NCI-H2227 (cell line): ENCODE results near the gene CNPY2.
"Not testable (repeated sequence)": the region's sequence is repeated elsewhere in the genome, so short reads cannot be mapped to it uniquely, and the experiment has no call there.

Source experiments
- DNase-seq: peaks from one replicate; lab custom pipeline; 2025; ENCODE audit not compliant: unreplicated experiment; lab: John Stamatoyannopoulos, UW

CNPY2 gene

DNA sequence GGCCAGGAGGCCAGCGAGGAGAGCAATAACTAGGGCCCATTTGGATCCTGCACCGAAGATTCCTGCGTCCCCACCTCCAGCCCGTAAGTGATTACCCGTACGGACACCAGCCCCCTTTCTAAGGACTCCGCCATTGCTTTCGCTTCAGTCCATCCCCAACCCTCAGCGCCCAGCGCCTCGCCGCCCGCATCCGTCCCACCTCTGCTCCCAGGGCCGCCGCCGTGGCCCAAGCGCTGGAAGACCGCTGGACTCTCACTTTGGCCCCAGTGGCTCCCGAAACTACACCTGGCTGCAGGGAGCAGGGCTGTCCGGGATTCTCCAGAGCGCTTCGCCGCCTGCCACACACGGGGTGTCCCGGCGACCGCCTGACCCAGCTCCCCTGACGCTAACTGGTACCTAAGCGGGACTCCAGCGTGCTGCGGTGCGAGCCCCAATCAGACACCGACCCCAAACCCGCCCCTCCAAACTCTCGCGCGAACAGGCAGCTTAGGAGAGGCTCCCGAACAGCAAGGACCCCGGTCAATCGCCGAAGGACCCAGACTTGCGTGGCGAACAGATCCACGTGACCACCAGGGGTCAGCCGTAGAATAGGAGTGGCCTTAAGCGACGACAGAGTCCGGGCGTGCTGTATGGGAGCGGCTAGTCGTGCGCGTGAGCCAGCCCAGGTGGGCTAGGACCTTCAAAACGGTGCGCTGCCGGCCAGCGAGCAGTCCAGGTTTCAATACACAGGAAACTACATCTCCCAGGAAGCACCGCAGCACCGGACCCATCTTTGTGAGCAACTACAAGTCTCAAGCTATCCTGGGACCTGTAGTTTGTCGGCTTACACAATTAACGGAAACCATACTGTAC is at the start of gene CNPY2:
Gene CNPY2 (minus strand): TSS at position 367 of the 852 bp plus-strand sequence. CDS start 771 bp downstream, outside the sequence.
- DNase-seq, result peak; percentile 94

DNA sequence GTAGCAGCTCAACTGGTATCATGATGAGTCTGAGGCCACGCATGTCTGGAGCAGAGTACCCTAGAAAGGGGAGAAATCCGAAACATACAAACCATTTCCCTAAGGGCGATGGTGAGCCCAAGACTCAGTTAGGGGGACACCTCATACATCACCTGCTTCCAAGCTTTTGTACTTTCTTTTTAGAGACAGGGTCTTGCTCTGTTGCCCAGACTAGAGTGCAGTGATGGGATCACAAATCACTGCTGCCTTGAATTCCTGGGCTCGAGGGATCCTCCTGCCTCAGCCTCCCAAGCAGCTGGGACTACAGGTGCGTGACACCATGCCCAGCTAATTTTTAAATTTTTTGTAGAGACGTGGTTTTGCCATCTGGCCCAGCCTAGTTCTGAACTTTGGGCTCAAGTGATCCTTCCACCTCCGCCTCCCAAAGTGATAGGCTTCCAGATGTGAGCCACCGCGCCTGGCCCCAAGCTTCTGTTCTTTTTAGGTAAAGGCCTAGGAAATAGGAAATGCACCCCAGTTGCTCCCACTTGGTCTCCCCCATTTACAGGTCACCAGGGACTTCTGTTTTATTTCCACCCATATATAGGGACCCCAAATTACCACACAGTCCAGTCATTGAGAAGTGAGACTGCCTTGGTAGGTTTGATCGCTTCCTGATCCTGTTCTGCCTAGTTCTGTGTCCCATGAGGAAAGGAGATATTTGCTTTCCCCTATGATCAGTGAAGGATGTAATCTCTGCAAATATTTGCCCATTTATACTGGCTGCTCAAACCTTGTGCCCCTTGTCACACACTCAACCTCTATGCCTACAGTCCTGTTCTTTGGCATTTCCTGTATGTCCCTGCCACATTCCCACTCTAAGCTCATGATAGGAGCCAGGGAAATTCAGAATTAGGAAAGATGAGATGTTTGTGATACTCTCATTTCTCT is 46.6 kb upstream of the CNPY2 start, which contains the start of gene APOF:
Gene APOF (minus strand): TSS at position 728 of the 930 bp plus-strand sequence. CDS start 112 bp downstream, at position 616.
- DNase-seq, result no peak

DNA sequence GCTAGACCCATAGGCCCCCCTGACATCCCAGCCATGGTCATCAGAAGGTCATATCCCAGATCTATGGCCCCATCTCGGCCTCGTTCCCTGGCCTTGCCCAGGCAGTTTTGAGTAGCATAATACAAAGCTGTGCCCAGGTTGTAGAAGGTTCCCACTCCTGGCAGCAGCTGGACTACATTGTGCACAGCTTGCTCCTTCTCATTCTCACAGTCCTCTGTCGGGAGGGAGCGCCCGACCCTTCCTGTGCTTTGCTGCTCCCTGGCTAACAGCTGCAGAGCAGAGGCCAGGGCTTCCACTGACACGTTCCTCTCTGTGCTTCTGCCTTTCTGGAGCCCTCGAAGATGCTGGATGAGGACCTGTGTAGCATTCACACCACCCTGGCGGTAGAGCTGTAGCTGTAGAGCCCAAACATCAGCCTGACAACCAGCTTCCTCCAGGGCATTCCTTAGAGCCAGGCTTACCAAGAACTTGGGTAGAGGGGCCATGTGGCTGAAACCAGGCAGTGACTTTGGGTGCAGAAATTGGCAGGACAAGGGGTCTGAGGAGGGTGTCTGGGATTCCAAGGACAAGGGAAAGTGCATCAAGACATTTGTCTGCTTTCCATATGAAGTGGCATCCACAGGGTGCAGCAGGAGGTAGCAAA is 45.8 kb upstream of the CNPY2 start:
- DNase-seq, result no peak

DNA sequence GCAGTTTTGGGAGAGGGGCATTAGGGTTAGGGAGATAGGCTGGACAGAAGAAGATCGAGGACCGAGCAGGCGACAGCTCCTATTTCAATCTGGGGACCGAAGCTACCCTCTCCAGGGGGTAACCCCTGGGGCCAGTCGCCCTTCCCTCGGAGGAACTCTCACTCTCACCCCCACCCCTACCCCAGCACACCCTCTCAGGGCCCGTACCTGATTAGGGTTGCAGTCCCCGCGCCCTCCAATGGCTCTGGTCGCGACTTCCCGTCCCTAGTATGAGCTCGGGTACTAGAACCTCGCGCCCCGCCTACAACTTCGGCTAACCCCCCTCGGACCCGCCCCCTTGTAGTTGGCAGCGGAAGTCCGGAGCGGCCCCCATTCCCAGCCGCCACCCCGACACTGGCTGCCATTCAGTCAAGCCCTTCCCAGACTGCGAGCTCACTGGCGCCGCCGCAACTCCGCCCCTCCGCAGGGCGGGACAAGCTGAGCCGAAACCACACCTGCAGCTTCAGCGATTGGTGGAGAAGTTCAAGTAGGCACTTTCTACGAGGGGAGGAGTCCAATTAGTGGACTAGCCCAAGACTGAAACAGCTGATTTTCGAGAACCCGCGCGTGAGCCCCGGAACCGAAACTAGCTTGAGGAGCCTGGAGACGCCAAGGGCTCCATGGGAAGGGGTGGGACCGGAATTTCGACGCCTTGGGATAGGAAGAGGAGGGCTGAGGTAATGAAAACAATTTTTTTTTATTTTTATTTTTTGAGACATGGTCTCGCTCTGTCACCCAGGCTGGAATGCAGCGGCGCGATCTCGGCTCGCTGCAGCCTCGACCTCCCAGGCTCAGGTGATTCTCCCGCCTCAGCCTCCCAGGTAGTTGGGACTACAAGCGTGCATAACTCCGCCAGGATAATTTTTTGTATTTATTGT is 44.3 kb upstream of the CNPY2 start, which contains the start of gene STAT2:
Gene STAT2 (minus strand): TSS at position 257 of the 917 bp plus-strand sequence. CDS start 3,536 bp downstream, outside the sequence.
- peak; percentile 98 for DNase-seq

DNA sequence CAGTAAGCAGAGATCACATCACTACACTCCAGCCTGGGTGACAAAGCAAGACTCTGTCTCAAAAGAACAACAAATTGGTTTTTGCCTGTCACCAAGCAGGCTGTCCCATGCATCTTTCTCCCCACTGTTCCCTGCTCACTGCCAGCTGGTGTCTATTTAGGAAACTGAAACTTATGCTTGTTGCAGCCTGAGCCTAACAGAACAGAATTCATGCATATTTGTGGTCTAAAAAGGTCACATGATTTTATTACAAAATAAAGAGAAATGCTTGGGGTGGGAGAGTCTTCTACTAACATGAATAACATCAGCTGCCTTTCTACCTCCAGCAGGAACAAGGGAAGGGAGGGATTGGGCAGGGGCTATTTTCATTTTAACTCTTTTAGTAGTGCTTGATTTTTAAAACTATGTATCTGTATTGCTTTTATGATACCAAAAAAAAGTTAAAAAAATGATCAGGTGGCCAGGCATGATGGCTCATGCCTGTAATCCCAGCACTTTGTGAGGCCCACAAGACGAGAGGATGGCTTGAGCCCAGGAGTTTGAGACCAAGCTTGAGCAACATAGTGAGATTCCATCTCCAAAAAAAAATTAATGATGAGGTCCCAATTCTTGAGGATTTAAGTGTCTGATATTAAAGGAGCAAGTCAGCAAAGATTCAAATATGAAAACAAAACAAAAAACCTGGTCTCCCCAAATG is 43.2 kb upstream of the CNPY2 start:
- DNase-seq, result no peak

DNA sequence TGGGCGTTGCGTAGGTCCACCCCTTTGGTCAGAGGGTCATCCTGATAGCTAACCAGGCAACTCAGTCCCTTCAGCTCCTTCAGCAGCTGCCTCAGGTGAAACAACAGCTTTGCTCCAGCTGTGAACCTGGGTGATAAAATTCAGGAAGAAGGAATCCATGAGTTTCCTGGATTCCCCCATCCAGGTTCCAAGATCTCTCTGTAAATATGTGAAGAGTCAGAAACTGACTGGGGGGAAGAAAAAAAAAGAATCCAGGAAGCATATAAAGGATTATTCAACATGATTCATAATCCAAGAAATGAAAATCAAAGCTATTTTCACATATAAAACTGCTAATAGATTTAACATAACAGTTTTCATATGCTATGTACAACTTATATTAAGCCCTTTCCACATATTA is 35.5 kb upstream of the CNPY2 start:
- no peak for DNase-seq

DNA sequence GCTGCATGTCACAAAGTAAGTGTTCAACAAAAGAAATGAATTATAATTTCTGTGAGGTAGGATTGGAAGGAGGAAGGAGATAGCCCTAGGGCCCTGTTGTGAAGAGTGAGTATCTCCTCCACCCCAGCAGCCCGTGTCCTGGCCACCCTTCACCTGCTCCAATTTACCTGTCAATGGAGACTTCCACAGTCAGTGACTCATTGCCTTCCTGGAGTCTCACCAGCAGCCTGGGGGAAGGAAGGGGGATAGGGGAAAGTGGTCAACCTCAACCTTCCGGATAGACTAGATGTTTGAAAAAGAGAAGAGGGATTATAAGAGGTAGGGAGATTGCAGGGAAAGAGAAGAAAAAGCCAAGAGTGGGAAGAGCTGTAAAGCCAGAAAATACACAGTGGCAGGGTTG is 34.9 kb upstream of the CNPY2 start:
- DNase-seq, result no peak

DNA sequence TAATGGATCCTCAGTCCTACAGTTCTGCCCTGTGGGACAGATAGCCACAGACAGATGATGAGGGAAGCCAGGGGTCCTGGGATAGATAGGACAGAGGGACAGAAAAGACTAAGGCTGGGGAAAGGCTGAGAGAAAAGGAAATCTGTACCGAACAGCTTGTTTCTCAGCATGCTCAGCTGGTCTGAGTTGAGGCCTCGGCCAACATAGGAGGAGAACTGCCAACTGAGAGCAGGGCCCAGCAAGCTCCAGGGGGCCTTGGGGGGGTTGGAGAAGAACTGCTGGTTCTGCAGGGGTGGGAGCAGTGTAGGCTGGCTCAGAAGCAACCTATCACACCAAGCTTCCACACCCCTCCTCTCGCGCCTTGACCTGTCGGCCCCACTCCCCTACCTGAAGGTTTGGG is 33.0 kb upstream of the CNPY2 start:
- DNase-seq, result no peak

DNA sequence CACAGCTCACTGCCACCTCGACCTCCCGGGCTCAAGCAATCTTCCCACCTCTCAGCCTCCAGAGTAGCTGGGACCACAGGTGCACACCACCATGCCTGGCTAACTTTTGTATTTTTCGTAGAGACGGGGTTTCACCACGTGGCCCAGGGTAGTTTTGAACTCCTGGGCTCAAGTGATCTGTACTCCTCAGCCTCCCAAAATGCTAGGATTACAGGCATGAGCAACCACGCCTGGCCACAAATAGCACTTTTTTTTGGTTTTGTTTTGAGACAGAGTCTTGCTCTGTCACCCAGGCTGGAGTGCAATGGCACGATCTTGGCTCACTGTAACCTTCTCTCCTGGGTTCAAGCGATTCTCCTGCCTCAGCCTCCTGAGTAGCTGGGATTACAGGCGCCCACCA is 31.5 kb upstream of the CNPY2 start:
- not testable (repeated sequence) for DNase-seq

DNA sequence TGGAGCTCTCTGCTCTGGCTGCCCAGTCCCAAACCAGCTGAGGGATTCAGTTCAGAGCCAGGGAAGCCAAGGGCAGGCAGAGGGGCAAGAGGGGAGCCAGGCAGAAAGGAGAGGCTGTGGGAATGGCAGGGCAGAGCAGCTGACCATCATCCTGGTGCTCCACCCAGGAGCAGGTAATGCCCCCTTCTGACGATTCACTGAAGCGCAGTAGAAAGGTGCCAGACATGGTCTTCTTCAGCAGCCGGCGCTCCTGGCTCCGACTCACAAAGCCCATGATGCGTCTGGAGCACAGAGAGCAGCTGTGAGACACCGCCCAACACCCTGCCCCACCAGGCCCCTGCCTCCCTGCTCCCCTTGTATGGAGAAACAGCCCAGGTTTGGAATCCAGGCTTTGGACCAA is 30.9 kb upstream of the CNPY2 start:
- DNase-seq, result no peak

DNA sequence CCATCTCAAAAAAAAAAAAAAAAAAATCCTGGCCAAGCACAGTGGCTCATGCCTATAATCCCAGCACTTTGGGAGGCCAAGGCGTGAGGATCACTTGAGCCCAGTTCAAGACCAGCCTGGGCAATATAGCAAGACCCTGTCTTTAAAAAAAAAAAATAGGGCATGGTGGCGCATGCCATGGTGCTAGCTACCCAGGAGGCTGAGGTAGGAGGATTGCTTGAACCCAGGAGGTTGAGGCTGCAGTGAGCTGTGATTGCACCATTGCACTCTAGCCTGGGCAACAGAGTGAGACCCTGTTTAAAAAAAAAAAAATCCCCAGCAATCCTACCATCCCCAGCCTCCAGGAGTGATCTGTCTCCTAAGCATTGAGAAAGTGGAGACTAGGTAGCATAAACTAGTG is 26.5 kb upstream of the CNPY2 start:
- DNase-seq, result not testable (repeated sequence)

DNA sequence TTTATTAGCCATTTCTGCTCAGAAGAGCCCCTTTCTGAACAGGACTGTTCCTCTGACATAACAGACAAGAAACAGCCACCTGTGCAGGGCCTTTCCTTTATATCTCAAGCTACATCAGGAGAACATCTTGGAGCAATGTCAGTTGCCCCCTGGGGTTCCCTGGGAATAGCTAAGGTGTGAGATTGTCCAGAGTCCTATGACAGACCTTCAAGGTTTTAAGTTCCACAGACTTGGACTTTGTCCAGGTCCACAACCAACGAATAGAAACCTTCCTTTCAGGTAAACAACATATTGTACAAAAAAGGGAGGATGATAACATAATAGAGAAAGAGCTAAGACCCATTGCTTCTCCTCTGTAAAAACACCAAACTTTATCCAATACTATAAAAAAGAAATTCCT is 25.8 kb upstream of the CNPY2 start:
- DNase-seq, result no peak

DNA sequence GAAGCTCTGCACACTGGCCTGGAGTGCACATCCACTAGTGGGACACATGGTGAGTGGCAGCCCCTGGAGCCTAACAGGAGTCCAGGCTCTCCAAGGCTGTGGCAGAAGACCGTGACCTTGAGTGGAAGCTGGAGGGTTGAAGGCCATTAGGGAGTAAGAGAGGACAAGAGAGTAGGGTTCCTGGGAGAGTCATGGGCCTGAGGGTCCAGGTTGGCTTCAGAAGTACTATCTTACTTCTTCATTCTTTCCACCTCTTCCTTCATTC is 23.3 kb upstream of the CNPY2 start:
- DNase-seq, result no peak

DNA sequence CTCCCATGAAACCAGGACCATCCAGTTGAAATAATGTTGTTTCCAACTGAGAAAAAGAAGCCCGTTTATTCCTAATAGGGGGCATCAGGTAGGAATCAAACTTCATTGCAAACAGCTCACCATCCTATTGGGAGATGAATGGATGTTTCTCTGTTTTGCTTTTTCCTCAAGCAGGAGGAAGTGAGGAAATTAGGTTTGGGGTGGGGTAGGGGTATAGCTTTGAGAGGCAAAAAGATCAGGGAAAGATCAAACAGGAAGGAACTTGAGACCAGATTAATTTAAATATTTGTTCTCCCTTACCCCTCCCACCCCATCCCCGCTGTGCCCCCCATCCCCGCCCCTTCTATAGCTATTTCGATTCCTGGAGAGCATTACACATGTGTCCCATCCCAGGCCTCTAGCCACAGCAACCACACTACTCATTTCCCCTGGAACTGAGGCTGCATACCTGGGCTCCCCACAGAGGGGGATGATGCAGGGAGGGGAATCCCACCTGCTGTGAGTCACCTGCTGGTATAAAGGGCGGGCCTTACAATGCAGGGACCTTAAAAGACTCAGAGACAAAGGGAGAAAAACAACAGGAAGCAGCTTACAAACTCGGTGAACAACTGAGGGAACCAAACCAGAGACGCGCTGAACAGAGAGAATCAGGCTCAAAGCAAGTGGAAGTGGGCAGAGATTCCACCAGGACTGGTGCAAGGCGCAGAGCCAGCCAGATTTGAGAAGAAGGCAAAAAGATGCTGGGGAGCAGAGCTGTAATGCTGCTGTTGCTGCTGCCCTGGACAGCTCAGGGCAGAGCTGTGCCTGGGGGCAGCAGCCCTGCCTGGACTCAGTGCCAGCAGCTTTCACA is 22.7 kb upstream of the CNPY2 start, which contains the start of gene IL23A:
Gene IL23A (plus strand): TSS at position 577 of the 850 bp plus-strand sequence. CDS start 161 bp downstream, at position 738.
- DNase-seq, result no peak

DNA sequence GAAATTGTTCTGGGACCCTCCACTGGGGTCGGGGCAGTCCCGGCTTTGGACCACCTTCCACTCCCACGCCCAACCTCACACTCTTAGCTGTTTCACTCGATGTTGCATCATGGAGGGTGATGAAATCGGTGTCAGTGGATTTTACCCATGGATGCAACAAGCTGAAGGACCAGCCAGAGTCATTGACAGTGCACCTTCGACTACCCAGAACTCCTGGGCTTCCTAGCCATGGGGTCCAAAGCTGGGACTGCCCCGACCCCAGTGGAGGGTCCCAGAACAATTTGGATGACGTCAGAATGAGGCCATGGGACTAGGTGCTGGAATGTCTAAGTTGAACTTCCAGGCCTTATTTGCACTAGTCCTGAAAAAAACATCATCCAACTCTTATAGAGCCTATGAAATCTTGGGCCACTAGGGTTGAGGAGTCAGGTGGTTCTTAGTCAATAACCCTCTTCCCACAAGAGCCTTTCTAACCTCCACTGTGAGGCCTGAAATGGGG is 22.0 kb upstream of the CNPY2 start:
- DNase-seq, result no peak

DNA sequence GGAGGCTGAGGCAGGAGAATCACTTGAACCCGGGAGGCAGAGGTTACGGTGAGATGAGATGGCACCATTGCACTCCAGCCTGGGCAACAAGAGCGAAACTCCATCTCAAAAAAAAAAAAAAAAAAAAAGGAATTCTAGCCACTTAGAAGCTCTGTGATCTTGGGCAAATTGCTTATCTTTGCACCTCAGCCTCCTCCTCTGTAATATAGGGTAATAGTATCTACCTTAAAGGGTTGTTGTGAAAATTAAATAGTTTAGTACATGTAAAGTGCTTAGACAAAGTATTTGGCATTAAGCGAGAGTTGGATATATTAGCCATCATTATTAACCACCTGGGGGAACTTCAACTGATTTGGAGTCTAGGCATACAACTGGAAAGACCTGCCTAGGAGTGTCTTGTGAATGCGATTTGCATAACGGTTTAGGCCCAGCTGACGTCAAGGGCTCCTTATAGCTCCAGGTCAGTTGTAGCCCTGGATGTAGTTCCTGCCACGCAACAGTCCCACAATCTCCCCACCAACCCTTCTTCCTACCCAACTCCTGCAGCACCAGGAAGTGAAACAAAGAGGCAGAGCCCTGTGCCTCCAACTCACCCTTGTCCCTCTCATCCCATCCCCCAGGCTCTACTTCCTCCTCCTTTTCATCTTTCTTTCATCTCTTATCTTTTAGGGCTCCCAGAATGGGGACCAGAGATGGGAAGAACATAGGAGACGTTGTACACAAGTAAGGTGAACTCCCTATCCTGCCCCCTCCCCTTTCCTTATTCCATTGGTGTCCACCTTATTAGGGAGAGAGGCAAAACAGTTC is 20.8 kb upstream of the CNPY2 start:
- DNase-seq, result no peak

DNA sequence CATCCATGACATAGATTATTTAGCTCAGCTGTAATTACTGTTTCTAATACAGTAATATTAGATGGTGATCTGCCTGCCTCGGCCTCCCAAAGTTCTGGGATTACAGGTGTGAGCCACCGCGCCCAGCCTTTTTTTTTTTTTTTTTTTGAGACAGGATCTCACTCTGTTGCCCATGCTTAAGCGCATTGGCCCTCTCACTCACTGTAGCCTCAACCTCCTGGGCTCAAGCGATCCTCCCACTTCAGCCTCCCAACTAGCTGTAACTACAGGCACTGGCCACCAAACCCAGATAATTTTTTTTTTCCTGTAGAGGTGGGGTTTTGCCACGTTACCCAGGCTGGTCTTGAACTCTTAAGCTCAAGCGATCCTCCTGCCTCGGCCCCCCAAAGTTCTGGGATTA is 19.7 kb upstream of the CNPY2 start:
- DNase-seq, result not testable (repeated sequence)

DNA sequence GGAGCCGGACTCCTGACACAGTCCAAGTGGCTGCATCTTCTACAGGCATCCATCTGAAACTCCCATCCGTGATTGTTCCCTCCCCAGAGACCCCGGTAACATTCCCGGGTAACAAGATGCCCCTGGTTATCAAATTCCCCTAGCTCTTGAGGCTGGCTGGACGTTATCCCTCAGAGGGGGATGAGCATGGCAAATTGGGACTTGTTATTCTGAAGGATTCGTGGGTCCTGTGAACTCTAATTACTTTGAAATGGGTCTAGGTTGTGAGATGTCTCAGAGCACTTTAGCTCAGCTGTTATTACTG is 18.7 kb upstream of the CNPY2 start:
- DNase-seq, result no peak
